SK-N-SH (cell line): ENCODE results near the gene MAP7. TPM values are rescaled to one million over a fixed set of nuclear protein-coding genes. Genes with fewer than 3 reads are reported as not detected.

Experiments
- CTCF ChIA-PET: fragments of 300-600, 350-600 bp; formaldehyde crosslinking; extraction: SDS; loops from one replicate; lab custom pipeline; 2021; lab: Yijun Ruan, JAX
- POLR2A ChIA-PET: fragments of 350-600 bp; sonication (Branson Sonifier 250); formaldehyde crosslinking; extraction: SDS; loops from one replicate; lab custom pipeline; 2020; ENCODE audit warnings: antibody characterized with exemption, inconsistent platforms; lab: Yijun Ruan, JAX
- DNase-seq: peaks from one replicate; pipeline ENCODE4 v3.0.0; 2012
- H2AFZ ChIP-seq: fragments of 200-600 bp; sonication (generic); 2 replicates; pipeline ENCODE4 v1.8.1; 2016; ENCODE audit warnings: antibody characterized with exemption, mild to moderate bottlenecking, low read depth
- H3F3A ChIP-seq: fragments of 200-600 bp; sonication (generic); replicated peaks from 2 replicates; pipeline ENCODE3; 2016; ENCODE audit warnings: antibody characterized with exemption, mild to moderate bottlenecking; ENCODE audit not compliant: insufficient read depth
- H3K27ac ChIP-seq, 2 experiments: fragments of 200-500 bp in 1 of 2; fragments of 200-600 bp in 1 of 2; sonication (Bioruptor generic) in 1 of 2; sonication (generic), shearing (Covaris generic) in 1 of 2; 2 replicates each; pipeline versions ENCODE4 v1.5.1 to v1.6.1; 2014 to 2016; ENCODE audit warnings: low read depth in 2 of 2, inconsistent platforms in 1 of 2, low read length in 1 of 2, mild to moderate bottlenecking in 1 of 2, mixed read lengths in 1 of 2
- H3K27me3 ChIP-seq: fragments of 200-600 bp; sonication (generic), shearing (Covaris generic); 2 replicates; pipeline ENCODE4 v1.6.1; 2016; ENCODE audit warnings: mixed run types; ENCODE audit not compliant: insufficient read depth
- H3K36me3 ChIP-seq, 2 experiments: fragments of 200-500 bp in 1 of 2; fragments of 200-600 bp in 1 of 2; sonication (Bioruptor generic) in 1 of 2; sonication (generic) in 1 of 2; replicated peaks in 1 of 2; 2 replicates each; pipeline versions ENCODE3 to v1.5.1; 2014 to 2016; ENCODE audit warnings: low read length in 1 of 2, mild to moderate bottlenecking in 1 of 2; ENCODE audit not compliant: insufficient read depth in 2 of 2, control insufficient read depth in 1 of 2
- H3K4me1 ChIP-seq, 2 experiments: fragments of 200-500 bp in 1 of 2; fragments of 200-600 bp in 1 of 2; sonication (Bioruptor generic) in 1 of 2; sonication (generic), shearing (Covaris generic) in 1 of 2; 2 replicates each; pipeline versions ENCODE4 v1.5.1 to v1.6.1; 2014 to 2016; ENCODE audit warnings: low read depth in 1 of 2, low read length in 1 of 2, mixed run types in 1 of 2; ENCODE audit not compliant: insufficient read depth in 2 of 2, control insufficient read depth in 1 of 2
- H3K4me2 ChIP-seq: fragments of 200-600 bp; sonication (generic), shearing (Covaris generic); 2 replicates; pipeline ENCODE4 v1.6.1; 2017; ENCODE audit warnings: mixed run types
- H3K4me3 ChIP-seq, 2 experiments: fragments of 200-500 bp in 1 of 2; fragments of 200-600 bp in 1 of 2; sonication (Bioruptor generic) in 1 of 2; sonication (generic), shearing (Covaris generic) in 1 of 2; 2 replicates each; pipeline versions ENCODE4 v1.5.1 to v1.8.1; 2014 to 2016; ENCODE audit warnings: low read depth in 2 of 2, inconsistent platforms in 1 of 2, low read length in 1 of 2, mild to moderate bottlenecking in 1 of 2, mixed read lengths in 1 of 2, moderate library complexity in 1 of 2
- H3K79me2 ChIP-seq: fragments of 200-600 bp; sonication (generic); 2 replicates; pipeline ENCODE4 v1.8.1; 2017; ENCODE audit warnings: mild to moderate bottlenecking; ENCODE audit not compliant: insufficient read depth
- H3K9ac ChIP-seq: fragments of 200-600 bp; sonication (generic); 2 replicates; pipeline ENCODE4 v1.6.1; 2017; ENCODE audit warnings: mixed run types
- H3K9me2 ChIP-seq: fragments of 200-600 bp; sonication (generic); 2 replicates; pipeline ENCODE4 v1.6.1; 2017; ENCODE audit warnings: mixed run types
- H3K9me3 ChIP-seq: fragments of 200-600 bp; sonication (generic); 2 replicates; pipeline ENCODE4 v1.6.1; 2017; ENCODE audit warnings: mixed run types, mild to moderate bottlenecking, moderate library complexity
- H4K20me1 ChIP-seq: fragments of 200-600 bp; sonication (generic); 2 replicates; pipeline ENCODE4 v1.6.1; 2017; ENCODE audit warnings: mild to moderate bottlenecking, mixed run types; ENCODE audit not compliant: insufficient read depth
- ELF1 ChIP-seq: IDR thresholded peaks from 2 replicates; pipeline ENCODE4 v1.4.0; 2012
- EZH2phosphoT487 ChIP-seq: fragments of 200-600 bp; sonication (generic); IDR thresholded peaks from 2 replicates; pipeline ENCODE4 v1.6.1; 2017; ENCODE audit warnings: low read depth, mixed run types, mild to moderate bottlenecking, antibody characterized with exemption, moderate library complexity, borderline replicate concordance
- FOSL2 ChIP-seq: IDR thresholded peaks from 2 replicates; pipeline ENCODE4 v1.4.0; 2012; ENCODE audit warnings: low read depth, mild to moderate bottlenecking, moderate library complexity, borderline replicate concordance
- FOXM1 ChIP-seq: IDR thresholded peaks from 2 replicates; pipeline ENCODE4 v1.4.0; 2012; ENCODE audit warnings: low read depth, mild to moderate bottlenecking
- GABPA ChIP-seq: IDR thresholded peaks from 2 replicates; pipeline ENCODE4 v1.4.0; 2012; ENCODE audit warnings: low read depth, mild to moderate bottlenecking
- GATA2 ChIP-seq: sonication (generic); formaldehyde crosslinking; IDR thresholded peaks from 2 replicates; pipeline ENCODE4 v1.5.0; 2020; ENCODE audit warnings: mild to moderate bottlenecking, missing genetic modification reagents
- JUND ChIP-seq: IDR thresholded peaks from 2 replicates; pipeline ENCODE4 v1.4.0; 2012
- MEF2A ChIP-seq: IDR thresholded peaks from 2 replicates; pipeline ENCODE4 v1.4.0; 2012; ENCODE audit warnings: low read depth, borderline replicate concordance
- NFIC ChIP-seq: IDR thresholded peaks from 2 replicates; pipeline ENCODE4 v1.4.0; 2012; ENCODE audit warnings: borderline replicate concordance
- NRF1 ChIP-seq: IDR thresholded peaks from 2 replicates; pipeline ENCODE4 v1.6.1; 2012; ENCODE audit warnings: low read depth, mild to moderate bottlenecking, low read length
- RCOR1 ChIP-seq: fragments of 150-350 bp; IDR thresholded peaks from 2 replicates; pipeline ENCODE4 v1.6.1; 2017; ENCODE audit warnings: antibody characterized with exemption, low read length
- SIN3A ChIP-seq: IDR thresholded peaks from 2 replicates; pipeline ENCODE4 v1.6.1; 2012; ENCODE audit warnings: low read depth, mild to moderate bottlenecking, low read length, moderate library complexity, borderline replicate concordance
- YY1 ChIP-seq: IDR thresholded peaks from 2 replicates; pipeline ENCODE4 v1.4.0; 2012; ENCODE audit warnings: low read depth, mild to moderate bottlenecking
- WGBS: methylation state at CpG from one replicate; pipeline ENCODE4 v1.1.6; 2017; ENCODE audit warnings: low lambda C conversion rate; 5-methylcytosine and 5-hydroxymethylcytosine counted together
- polyA plus RNA-seq, 3 experiments: library from polyadenylated mRNA; depleted of rRNA; stranded (reverse); fragments of >200 nt; gene quantifications; 2 replicates each; pipeline ENCODE4 v1.2.3, GENCODE V29; 2012
- TF ChIP-seq, protein P1 (sequence below): IDR thresholded peaks from 2 replicates; pipeline ENCODE4 v1.4.0; 2012; ENCODE audit warnings: low read depth
- TF ChIP-seq, protein P2 (sequence below): fragments of 200-600 bp; sonication (generic); IDR thresholded peaks from 2 replicates; pipeline ENCODE4 v1.6.1; 2017; ENCODE audit warnings: antibody characterized with exemption, mild to moderate bottlenecking, moderate library complexity
- TF ChIP-seq, protein P3 (sequence below): IDR thresholded peaks from 2 replicates; pipeline ENCODE4 v1.4.0; 2012; ENCODE audit warnings: low read depth, borderline replicate concordance
- TF ChIP-seq, protein P4 (sequence below): IDR thresholded peaks from 2 replicates; pipeline ENCODE4 v1.6.1; 2012; ENCODE audit warnings: mild to moderate bottlenecking, low read depth, low read length, moderate library complexity

MAP7 gene
- polyA plus RNA-seq, 1 of the 3 experiments (the other 2 are of a cell fraction): 0.76 TPM

DNA sequence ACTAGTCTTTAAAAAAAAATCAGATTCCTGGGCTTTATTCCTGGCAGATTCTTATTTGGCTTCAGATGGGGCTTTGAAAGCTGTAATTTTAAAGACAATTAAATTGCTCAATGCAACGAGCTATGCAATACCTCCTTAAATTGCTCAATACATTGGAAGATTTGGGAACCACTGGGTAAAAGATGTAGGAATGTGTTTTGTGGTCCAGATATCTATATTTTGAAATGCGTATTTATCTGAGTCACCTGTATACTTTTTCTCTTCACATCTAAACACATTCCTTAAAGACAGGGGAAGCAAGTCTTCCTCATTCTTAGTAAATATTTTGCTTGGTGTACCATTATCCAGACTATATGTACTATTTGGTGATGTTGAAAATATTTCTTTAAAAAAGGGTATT, 29.6 kb upstream of the MAP7 start:
- H3K9me2 ChIP-seq: no peaks in the 10 kb centered on the region
- TF ChIP-seq JUND (no peak), RCOR1 (no peak), FOSL2 (no peak), FOXM1 (no peak), GATA2 (no peak), GABPA (no peak), EZH2phosphoT487 (no peak), NRF1 (no peak), YY1 (no peak), MEF2A (no peak), NFIC (no peak), ELF1 (no peak), SIN3A (no peak)
- TF ChIP-seq, protein P1, sequence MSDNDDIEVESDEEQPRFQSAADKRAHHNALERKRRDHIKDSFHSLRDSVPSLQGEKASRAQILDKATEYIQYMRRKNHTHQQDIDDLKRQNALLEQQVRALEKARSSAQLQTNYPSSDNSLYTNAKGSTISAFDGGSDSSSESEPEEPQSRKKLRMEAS: no peak
- TF ChIP-seq, protein P2, sequence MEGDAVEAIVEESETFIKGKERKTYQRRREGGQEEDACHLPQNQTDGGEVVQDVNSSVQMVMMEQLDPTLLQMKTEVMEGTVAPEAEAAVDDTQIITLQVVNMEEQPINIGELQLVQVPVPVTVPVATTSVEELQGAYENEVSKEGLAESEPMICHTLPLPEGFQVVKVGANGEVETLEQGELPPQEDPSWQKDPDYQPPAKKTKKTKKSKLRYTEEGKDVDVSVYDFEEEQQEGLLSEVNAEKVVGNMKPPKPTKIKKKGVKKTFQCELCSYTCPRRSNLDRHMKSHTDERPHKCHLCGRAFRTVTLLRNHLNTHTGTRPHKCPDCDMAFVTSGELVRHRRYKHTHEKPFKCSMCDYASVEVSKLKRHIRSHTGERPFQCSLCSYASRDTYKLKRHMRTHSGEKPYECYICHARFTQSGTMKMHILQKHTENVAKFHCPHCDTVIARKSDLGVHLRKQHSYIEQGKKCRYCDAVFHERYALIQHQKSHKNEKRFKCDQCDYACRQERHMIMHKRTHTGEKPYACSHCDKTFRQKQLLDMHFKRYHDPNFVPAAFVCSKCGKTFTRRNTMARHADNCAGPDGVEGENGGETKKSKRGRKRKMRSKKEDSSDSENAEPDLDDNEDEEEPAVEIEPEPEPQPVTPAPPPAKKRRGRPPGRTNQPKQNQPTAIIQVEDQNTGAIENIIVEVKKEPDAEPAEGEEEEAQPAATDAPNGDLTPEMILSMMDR: no peak
- TF ChIP-seq, protein P3, sequence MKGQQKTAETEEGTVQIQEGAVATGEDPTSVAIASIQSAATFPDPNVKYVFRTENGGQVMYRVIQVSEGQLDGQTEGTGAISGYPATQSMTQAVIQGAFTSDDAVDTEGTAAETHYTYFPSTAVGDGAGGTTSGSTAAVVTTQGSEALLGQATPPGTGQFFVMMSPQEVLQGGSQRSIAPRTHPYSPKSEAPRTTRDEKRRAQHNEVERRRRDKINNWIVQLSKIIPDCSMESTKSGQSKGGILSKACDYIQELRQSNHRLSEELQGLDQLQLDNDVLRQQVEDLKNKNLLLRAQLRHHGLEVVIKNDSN: no peak
- TF ChIP-seq, protein P4, sequence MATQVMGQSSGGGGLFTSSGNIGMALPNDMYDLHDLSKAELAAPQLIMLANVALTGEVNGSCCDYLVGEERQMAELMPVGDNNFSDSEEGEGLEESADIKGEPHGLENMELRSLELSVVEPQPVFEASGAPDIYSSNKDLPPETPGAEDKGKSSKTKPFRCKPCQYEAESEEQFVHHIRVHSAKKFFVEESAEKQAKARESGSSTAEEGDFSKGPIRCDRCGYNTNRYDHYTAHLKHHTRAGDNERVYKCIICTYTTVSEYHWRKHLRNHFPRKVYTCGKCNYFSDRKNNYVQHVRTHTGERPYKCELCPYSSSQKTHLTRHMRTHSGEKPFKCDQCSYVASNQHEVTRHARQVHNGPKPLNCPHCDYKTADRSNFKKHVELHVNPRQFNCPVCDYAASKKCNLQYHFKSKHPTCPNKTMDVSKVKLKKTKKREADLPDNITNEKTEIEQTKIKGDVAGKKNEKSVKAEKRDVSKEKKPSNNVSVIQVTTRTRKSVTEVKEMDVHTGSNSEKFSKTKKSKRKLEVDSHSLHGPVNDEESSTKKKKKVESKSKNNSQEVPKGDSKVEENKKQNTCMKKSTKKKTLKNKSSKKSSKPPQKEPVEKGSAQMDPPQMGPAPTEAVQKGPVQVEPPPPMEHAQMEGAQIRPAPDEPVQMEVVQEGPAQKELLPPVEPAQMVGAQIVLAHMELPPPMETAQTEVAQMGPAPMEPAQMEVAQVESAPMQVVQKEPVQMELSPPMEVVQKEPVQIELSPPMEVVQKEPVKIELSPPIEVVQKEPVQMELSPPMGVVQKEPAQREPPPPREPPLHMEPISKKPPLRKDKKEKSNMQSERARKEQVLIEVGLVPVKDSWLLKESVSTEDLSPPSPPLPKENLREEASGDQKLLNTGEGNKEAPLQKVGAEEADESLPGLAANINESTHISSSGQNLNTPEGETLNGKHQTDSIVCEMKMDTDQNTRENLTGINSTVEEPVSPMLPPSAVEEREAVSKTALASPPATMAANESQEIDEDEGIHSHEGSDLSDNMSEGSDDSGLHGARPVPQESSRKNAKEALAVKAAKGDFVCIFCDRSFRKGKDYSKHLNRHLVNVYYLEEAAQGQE: no peak
- H3K4me3 ChIP-seq: no peak overlapping the region
- no peaks in the 10 kb centered on the region for H3K27me3 ChIP-seq
- no peaks in the 10 kb centered on the region for H3K4me1 ChIP-seq
- H3K79me2 ChIP-seq: no peaks in the 10 kb centered on the region
- H3F3A ChIP-seq: no peaks in the 10 kb centered on the region
- no peak overlapping the region for H2AFZ ChIP-seq
- DNase-seq: no peak
- H3K4me2 ChIP-seq: no peak overlapping the region
- no peaks in the 10 kb centered on the region for H4K20me1 ChIP-seq
- no peaks in the 10 kb centered on the region for H3K9me3 ChIP-seq
- CTCF ChIA-PET: interaction anchor here (0.7 to 1.6 kb wide), 3 partner anchors 14 to 213 kb away, joined by 4 read pairs; partner anchors contain the start of gene MAP3K5
- 87% methylated on average over 2 of the region's 2 CpGs for WGBS
- H3K27ac ChIP-seq: no peak overlapping the region
- POLR2A ChIA-PET: no interaction called here
- H3K36me3 ChIP-seq: peaks cover 0 to 10% of the 10 kb centered on the region in 2 experiments
- H3K9ac ChIP-seq: no peak overlapping the region
